IPS-NIHi11 (cell line): ENCODE results near the gene PBX2.
A peak's percentile ranks its signal among the peaks of the same experiment; 100 is the strongest.

ENCODE experiments used
- DNase-seq: peaks from one replicate; pipeline ENCODE4 v3.0.0; 2012; ENCODE audit warnings: mixed read lengths, low spot score

PBX2 gene

DNA sequence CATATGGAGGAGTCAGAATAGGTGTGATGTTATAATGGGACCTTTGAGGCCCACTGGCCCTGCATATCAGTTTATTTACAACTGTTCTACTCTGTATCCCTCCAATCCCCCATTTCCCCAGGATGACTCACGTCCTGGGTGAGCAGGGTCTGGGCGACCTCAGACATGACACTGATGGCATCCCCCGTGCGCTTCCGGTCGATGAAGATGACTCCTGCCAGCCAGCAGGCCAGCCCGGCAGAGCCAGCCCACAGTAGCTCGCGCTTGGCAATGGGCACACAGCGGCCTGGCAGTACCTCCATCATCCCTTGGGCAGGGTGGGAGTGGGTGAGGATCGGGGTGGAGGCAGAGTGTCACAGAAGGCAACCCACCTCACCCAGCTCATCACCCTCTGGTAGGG, 19.7 kb downstream of the PBX2 start:
- no peak for DNase-seq

DNA sequence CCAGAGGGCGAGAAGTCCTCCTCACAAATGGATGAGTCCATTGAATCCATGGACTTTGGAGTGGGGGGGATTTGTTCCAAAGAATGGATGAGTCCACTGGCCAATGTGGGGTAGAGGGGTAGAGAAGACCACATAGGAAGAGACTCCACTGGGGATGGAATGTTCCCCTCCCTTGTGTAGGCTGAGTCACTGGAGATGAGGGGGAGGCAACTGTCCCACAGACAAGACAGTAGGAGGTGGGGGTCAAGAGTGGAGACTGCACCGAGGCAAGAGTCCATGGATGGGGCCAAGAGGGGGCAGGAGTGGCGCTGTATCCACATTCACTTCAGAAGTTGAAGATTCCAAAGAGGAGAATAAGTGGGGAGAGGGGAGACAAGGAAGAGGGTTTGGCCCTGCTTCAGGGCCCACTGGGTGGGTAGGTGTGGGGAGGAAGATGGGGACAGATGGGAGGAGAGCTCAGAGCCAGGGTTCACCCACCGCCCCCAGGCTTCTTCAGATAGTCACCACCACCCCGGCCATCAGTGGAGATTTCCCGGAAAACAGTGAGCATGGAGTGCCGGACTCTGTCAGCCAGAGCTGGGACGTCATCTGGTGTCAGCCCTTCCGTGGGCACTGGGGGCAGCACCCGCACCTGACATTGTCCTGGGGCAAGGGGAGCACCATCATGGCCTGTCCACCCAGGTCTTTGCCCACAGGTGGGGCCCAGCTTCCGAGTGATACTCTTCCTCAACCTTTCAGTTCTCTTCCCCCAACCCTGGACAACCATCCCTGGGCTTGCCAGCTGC, 21.0 kb downstream of the PBX2 start:
- no peak for DNase-seq

DNA sequence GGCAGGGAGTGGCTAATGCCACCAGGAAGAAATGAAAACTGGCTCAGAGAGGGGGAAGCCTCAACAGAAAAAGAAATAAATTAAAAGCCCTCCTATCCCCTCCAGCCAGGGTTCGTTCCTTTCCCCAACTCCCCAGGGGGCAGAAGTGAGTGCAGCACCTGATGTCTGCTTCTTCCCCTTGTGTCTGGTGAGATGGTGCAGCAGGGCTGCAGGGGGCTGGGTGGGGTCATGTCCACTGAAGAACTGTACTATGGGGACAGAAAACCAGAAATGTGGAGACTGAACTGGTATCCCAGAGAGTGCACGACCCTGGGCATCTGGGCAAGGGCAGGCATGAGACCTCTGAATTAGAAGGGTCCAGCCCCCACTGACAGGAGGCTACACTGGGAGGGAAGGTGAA, 21.7 kb downstream of the PBX2 start:
- no peak for DNase-seq

DNA sequence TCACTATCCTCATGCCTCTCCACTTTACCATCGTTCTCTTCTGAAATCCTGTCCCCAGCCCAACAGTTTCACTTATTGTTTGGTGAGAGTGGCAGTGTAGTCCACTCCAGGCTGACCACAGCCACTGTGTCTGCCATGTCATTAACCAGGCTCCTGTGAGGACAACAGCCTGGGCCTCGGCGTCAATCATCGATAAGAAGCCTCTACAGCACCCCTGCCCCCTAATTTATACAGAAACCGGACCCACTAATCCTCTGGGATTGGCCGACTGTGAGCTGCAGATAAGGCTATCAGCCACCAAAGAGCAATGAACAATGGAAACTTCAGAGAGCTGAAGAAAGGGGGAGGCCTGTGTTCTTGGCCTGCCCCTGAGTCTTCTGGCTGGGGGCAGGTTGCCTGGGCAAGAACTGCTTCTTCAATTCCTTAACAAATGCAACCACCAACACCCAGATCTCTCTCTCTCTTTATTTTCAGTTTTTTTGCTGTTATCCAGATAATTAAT, 22.2 kb downstream of the PBX2 start:
- no peak for DNase-seq

DNA sequence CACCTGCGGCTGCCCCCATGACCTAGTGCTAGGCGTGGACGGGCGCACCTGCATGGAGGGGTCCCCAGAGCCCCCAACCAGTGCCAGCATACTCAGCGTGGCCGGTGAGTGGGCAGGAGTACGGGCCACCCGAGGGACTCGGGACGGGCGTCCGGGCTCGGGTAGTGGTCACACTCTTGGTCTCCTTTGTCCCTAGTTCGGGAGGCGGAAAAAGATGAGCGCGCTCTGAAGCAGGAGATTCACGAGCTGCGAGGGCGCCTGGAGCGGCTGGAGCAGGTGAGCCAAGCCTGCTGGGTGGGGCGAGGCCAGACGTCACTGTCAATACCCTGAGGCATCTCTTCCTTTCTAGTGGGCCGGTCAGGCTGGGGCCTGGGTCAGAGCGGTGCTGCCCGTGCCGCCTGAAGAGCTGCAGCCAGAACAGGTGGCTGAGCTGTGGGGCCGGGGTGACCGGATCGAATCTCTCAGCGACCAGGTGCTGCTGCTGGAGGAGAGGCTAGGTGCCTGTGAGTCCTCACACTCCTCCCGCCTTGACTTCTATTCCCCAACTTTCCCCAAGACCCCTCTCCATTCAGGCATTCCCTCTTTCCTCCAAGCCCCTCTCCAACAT, 22.7 kb downstream of the PBX2 start:
- DNase-seq: no peak

DNA sequence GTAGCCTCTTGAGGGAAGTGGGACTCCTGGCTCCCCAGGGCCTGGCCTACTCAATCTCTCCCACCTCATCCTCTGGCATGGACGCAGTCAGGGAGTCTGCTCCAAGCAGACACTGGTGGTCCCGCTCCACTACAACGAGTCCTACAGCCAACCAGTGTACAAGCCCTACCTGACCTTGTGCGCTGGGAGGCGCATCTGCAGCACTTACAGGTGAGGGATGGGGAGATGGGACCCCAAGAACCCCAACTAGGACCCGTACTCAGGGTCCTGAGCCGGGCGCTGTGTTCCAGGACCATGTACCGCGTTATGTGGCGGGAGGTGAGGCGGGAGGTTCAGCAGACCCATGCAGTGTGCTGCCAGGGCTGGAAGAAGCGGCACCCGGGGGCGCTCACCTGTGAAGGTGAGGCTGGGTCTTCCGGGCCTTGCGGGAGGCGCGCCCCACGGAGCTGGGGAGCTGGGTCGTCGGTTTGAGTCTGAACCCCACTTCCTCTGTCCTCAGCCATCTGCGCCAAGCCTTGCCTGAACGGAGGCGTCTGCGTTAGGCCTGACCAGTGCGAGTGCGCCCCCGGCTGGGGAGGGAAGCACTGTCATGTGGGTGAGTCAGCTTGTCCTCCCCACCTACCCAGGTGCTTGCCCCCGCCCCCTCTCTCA, 23.5 kb downstream of the PBX2 start:
- DNase-seq: peak; percentile 74

DNA sequence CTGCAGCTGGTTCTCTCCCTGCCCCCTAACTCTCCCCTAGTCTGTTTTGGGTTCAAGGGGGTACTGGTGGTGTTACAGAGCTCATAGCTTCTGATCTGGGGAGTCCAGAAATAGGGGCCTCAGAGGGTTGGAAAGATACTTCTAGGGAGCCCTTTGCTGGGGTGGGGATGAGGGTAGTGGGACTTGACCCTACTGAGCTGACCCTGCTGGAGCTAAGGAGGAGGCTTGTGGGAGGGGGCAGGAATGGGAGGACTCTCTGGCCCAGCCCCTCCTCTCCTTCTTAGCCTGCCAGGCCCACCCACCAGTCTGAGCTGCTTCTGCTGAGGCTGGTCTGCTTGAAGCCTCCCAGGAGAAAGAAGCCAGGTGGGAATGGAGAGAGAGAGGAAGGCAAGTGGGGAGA, 25.7 kb downstream of the PBX2 start, which contains the start of gene EGFL8:
Gene EGFL8 (plus strand): TSS at position 301 of the 400 bp plus-strand sequence. CDS start 1,571 bp downstream, outside the sequence.
- DNase-seq: no peak

DNA sequence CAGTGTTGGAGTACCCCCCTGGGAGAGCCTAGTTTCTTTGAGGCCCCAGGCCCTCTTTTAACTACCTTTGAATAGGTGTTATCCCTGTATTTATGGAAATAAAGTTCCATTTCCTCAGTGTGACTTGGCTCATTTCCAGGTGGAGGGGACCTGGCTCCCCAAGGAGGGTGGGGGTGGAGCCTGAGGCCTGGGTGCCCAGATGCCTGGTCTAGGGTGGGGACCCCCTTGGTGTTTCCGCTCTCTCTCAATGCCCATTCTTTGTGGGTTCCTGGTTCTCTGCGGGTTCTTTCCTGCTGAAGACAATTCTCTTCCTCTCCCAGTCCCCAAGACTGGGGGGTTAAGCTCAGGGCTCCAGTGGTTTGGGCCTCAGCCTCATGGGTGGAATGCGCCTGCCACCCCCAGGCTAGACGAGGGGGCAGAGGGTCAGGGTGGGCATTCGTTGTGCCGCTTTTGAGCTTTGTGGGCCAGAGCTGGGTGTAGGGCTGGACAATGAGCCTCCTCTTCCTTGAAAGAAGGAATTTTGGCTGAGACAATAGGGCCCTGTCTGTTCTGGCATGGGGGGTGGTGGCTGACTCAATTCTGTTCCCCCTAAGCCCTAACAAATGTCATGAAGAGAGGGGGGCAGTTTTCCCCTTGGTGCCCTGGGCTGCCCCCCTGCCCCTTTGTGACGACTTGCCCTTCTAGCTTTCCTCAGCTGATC, 26.3 kb downstream of the PBX2 start:
- no peak for DNase-seq

DNA sequence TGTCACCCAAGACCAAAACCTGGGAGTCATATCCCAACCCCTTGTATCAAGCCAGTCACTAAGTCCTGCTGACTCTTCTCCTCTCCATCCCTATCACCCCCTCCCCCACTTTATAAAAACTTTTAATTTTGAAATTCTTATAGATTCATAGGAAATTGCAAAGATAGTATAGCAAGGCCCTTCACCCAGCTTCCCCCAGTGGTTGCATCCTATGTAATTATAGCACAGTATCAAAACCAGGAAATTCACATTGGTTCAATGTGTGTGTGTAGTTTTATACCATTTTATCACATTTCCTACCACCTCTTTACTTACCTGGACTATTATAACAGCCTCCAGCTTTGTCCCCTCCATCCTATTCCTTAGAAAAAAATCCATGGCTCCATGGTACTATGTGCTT, 31.9 kb downstream of the PBX2 start:
- DNase-seq: no peak

DNA sequence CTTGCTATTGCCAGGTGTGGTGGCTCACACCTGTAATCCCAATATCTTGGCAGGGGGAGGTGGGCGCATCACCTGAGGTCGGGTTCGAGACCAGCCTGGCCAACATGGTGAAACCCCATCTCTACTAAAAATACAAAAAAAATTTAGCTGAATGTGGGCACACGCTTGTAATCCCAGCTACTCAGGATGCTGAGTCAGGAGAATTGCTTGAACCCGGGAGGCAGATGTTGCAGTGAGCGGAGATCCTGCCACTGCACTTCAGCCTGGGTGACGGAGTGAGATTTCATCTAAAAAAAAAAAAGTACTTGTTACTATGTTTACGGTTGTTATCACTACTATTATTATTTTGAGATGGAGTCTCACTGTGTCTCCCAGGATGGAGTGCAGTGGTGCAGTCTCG, 33.1 kb downstream of the PBX2 start:
- no peak for DNase-seq

DNA sequence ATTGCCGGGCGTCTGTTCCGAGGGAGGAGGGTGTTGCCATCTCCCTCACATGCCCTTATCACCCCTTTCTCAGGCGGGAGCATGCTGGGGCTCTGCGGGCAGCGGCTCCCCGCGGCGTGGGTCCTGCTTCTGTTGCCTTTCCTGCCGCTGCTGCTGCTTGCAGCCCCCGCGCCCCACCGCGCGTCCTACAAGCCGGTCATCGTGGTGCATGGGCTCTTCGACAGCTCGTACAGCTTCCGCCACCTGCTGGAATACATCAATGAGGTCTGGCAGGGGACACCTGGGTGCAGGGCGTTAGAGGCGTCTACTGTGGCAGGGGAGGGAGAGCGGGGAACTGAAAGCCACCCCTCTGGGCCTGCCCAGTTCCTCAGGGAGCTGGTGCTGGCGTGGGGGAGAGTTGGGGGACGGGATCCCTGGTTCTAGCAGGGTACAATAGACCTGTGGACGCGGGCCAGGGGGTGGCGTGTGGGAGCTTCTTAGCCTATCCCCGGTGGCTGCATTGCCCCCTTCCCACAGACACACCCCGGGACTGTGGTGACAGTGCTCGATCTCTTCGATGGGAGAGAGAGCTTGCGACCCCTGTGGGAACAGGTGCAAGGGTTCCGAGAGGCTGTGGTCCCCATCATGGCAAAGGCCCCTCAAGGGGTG, 35.4 kb downstream of the PBX2 start:
- DNase-seq: peak; percentile 76

DNA sequence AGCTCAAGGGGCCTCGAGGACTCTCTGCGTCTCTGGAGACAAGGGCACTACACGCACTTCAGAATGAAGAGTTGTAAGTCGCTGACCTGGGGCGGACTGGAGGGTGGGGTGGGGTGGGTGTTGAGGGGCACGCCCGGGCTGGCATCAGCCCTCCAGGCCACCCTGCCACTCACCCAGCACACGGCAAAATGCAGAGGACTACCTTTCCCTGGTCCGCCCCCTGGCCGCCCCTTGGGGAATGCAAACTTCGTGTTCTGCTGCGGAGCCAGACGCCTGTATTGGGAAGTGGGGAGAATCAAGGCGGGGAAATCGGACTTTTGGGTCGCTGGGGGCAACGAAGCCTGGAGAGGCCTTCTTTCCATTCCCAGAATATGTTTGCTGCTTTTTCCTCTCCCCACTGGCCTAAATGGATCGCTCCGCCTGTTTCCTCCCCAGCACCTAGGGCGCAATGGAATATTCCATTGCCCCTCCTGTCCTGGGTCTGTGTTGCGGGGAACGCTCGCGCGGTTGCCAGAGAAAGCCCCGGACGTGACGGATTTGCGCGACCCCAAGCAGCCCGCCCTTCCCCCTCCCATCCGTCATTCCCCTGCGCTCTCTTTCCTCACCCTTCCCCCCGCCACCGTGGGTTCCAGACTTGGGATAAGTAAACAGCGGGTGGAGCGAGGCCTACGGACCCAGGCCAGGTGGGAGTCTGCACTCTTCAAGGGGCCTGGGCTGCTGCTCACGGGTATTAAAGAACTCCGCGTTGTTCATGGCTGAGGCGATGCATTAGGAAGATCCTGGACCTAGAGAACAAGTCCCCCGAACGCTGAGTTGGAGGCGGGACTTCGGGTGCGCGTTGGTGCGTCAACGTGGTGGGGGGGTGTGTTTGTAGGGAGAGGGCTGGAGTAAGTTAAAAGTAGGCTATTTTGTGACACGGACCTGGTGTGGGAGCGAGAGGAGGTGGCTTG, 36.2 kb downstream of the PBX2 start, which contains the start of gene PPT2:
Gene PPT2 (plus strand): TSS at position 578 of the 950 bp plus-strand sequence. CDS start 454 bp downstream, outside the sequence.
- peak; percentile 90 for DNase-seq

DNA sequence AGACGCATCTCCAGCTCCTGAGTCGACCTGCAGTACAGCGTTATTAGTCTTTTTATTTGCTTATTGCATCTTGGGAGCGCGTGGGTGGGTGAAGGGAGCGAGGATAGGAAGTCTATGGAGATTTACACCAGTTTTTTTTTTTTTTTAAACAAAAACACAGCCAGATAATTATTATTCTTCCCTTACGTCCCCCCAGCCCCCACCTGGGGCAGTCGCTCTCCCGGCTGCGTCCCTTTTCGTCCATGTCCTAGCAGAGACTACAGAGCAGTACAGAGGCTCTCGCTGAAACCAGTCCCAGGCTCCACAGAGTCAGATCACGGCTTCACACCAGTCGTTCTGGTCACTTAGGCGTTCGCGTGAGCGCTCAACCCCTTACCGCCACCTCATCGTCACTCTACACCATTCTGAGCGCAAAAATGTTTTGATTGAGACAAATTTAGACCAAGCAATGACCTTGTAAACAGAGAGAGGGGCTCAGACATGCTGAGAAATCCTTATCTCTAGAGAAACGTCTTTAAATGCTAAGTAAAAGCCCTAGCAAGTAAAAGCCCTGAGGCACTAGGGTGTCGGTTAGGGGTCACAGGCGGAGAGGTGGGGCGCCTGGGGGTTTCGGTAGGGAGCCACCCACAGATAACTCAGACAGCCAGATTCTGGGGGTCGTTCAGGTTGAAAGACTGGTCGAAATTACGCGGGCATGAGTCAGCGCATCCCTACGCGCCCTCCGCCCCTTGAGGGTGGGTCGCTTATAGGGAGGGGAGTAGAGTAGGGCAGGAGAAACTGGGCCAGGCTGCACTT, 37.0 kb downstream of the PBX2 start:
- no peak for DNase-seq

DNA sequence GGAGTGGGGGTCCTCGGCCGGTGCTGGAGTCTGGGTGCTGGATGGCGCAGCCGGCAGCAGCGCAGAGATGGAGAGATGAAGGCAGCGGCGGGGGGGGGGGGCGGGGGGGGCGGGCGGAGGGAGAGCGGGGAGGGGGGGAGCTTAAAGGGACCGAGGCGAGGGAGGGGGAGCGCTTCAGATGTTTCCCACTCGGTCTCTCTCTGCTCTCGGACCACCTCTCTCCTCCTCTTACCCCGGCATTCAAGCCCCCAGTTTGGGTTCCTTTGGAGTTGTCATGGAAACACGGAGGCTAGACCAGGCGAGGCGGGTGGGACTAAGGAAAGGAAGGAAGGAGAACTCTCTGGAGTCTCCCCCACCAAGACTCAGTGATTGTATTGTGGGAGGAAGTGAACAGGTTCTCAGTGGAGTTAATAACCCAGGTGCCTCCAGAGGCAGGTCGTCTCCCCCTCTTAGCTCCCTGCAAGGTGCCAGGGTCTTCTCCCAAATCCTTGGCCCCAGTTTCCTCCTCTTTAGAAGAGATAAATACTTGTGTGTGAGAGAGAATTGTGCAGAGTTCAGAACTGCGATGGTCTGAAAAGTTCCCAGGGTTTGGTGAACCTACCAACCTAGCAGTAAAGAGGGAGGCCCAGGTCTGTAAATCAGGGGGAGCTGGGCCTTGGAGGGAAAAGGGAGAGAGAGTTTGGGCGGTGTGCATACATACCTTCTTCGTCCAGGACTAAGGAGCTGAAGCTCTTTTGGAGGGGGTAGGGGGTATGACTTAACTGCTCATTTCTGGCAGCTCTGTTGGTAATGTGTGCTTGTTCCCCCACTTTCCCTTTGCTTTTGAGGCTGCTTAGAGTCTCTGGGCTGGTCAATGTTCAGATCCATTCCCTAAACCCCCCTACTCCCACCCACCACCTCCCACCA, 37.9 kb downstream of the PBX2 start, which contains the start of gene PRRT1:
Gene PRRT1 (minus strand): TSS at position 77 of the 906 bp plus-strand sequence. CDS start 112 bp downstream, outside the sequence.
- DNase-seq: no peak

DNA sequence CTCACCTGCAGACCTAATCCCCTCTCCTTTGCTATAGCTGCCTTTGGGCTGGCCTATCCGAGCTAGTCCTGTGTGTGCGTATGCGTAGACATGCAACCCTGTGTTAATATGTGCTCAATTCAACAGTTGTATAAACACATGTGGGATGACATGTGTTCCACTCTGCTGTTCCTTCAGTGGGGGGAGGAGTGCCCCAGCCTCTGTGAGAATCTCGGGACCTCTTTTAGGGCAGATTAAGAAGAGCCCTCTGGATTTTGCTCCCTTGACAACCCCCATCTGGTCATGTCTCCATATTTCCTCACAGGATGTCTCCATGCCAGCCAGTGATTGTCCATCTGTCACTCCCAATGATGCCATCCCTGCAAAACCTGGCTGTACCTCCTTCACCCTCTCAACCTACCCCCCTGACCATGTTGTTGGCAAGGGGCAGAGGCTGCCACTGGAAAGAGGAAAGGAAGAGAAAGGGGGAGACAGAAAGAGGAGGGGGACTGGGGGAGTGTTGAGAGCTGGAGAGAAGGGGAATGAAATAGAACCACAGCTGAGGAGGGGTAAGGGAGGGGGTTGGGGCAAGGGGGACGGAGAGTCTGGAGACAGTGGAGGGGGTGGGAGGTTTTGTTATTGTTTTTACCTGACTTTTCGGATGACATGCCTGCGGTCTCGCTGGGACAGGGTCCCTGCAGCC, 38.7 kb downstream of the PBX2 start:
- DNase-seq: no peak

DNA sequence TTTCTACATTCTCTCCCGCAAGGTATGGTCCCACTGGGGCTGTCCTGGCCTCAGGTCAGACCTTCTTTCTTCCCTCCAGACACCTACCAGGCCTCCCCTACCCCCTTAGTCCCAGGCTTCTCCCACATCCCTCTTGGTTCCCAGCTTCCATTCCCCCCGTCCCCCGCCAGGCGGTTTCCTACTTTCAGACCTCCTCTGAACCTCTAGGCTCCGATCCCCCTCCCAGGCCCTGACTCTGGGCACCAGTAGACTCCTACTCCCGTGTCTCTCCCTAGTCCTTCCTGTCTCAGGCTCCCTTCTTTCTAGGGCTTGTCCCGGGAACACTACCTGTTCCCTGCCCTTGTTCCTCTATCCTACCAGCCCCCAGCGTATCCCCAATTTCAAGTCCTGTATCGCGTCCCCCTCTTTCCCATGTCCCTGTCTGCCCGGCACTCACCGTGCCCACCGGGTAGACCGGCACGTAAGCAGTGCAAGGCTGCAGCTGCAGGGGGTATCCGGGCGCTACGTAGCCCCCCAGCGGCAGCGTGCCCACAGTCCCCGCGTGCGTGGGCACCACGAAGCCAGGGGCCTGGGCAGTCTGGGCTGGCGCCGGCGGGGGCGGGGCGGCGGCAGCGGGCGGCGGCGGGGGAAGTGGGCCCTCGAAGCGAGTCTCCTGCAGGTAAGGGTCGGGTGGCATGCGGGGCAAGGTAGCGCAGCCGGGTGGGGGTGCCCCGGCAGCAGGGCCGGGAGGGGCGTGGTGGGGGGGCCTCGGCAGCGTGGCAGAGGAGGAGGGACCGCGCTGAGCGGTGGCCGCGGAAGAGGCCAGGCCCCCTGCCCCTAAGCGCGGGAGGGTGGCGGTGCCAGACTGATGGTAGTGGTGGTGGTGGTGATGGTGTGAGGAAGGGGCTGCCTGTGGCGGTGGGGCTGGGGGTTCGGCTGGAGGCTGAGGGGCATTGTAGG, 39.8 kb downstream of the PBX2 start:
- no peak for DNase-seq
